ENCODE measurements around the gene MASTL.
"Not testable (repeated sequence)": the region's sequence is repeated elsewhere in the genome, so short reads cannot be mapped to it uniquely, and the experiment has no call there.

The MASTL gene

GRCh38 chr10:27155066-27155754 lies at the start of gene MASTL:
TSS of gene MASTL (plus strand) at chr10:27155352. CDS start at chr10:27155427, 75 bp downstream.
- peak; percentile 94 for DNase-seq (ENCODE audit: low spot score)

GRCh38 chr10:27108165-27108564 lies 47.0 kb upstream of the MASTL start:
- no peak for DNase-seq (ENCODE audit: low spot score)

GRCh38 chr10:27134371-27134770 lies 20.8 kb upstream of the MASTL start:
- no peak for DNase-seq (ENCODE audit: low spot score)

- DNase-seq (ENCODE audit: low spot score) = no peak
Observed at GRCh38 chr10:27138277-27138676, 16.9 kb upstream of the MASTL start.

- no peak for DNase-seq (ENCODE audit: low spot score)
Observed at GRCh38 chr10:27143686-27144085, 11.5 kb upstream of the MASTL start.

GRCh38 chr10:27145937-27146336 lies 9.2 kb upstream of the MASTL start:
- no peak for DNase-seq (ENCODE audit: low spot score)

GRCh38 chr10:27147701-27148100 lies 7.5 kb upstream of the MASTL start:
- no peak for DNase-seq (ENCODE audit: low spot score)

DNA sequence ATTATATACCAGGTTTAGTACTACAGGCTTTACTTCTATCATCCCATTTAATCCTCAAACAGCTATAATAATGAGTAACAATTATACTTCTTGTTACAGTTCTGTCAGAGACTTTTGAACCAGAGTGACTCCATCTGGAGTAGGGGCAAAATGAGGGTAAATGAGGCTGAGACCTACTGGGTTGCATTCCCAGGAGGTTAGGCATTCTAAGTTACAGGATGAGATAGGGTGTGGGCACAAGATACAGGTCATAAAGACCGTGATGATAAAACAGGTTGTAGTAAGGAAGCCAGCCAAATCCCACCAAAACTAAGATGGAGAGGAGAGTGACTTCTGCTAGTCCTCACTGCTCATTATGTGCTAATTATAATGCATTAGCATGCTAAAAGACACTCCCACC lies 4.9 kb upstream of the MASTL start:
- no peak for DNase-seq (ENCODE audit: low spot score)

GRCh38 chr10:27152687-27153086 lies 2.5 kb upstream of the MASTL start:
- DNase-seq (ENCODE audit: low spot score) = no peak

DNA sequence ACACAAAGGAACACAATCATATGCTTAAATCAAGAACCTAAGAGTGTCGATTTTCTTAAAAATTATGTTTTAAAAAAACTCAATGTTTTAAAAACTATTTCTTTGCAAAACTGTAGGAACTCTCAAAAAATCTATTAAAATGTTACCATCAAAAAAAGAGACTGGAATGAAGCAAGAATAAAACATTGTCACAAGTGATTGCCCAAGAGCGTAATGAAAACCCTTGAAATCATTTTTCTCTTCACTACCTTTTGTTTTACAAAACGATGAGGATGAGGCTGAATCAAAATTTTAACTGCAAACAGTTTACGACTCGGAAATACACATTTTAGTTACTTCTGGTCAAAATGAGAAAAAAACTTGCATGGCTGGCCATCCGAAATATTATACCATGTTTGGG lies 1.8 kb upstream of the MASTL start:
- DNase-seq (ENCODE audit: low spot score) = no peak

- no peak for DNase-seq (ENCODE audit: low spot score)
Observed at GRCh38 chr10:27153845-27154193, 1.3 kb upstream of the MASTL start.

- not testable (repeated sequence) for DNase-seq (ENCODE audit: low spot score)
Observed at GRCh38 chr10:27156566-27156965, 1.4 kb downstream of the MASTL start.

DNA sequence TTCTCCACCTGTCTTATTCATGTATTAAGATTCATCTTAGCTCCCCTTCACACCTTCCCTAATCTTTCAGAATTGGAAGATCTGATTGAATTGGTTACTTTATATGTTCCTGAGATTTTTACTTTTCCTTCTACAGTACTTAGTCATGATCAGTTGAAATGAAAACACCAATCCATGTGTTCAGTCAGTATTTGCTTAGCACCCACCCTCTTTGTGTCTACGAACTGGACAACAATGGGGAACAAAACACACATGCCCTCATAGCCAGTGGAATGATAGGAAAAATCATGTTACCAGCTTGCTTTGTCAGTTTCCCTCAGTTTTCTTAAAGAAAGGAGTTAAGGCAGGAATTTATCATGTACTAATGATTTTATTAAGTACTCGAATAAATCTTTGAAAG lies 2.0 kb downstream of the MASTL start:
- DNase-seq (ENCODE audit: low spot score) = no peak

DNA sequence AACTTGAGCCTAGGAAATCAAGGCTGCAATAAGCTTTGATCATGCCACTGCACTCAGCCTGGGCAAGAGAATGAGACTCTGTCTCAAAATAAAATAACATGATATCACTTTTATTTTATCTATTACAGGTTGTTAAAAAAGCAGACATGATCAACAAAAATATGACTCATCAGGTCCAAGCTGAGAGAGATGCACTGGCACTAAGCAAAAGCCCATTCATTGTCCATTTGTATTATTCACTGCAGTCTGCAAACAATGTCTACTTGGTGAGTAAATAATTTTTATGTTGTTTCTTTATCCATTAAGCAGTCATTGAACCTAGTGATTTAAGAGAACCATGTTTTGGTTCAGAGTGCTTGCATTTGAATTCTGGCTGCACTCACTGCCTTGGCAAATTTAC lies 3.3 kb downstream of the MASTL start:
- no peak for DNase-seq (ENCODE audit: low spot score)

- no peak for DNase-seq (ENCODE audit: low spot score)
Observed at GRCh38 chr10:27169849-27170248, 14.7 kb downstream of the MASTL start.

DNA sequence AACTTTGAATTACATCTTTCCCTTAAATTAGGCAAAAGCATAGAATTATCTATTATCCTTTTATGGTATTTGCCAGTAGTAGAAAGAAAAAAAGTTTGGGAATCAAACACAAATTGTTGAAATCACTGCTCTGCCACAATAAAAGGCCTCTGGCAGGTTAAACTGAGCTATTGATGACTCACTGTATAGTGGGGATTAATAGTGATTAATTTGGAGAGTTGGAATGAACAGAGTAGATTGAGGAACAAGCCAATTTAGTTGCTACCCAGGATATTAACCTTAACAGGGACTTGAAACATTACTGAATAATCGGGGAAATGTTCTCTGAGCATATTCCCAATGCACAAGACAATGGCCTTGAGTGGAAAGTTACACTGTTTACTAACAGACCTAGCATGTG lies 33.1 kb downstream of the MASTL start:
- DNase-seq (ENCODE audit: low spot score) = no peak

GRCh38 chr10:27188897-27189296 lies 33.7 kb downstream of the MASTL start:
- DNase-seq (ENCODE audit: low spot score) = no peak

- no peak for DNase-seq (ENCODE audit: low spot score)
Observed at GRCh38 chr10:27190508-27190907, 35.4 kb downstream of the MASTL start.

GRCh38 chr10:27192284-27192683 lies 37.1 kb downstream of the MASTL start:
- DNase-seq (ENCODE audit: low spot score) = no peak

GRCh38 chr10:27197980-27198620 lies 42.9 kb downstream of the MASTL start:
- no peak for DNase-seq (ENCODE audit: low spot score)

DNA sequence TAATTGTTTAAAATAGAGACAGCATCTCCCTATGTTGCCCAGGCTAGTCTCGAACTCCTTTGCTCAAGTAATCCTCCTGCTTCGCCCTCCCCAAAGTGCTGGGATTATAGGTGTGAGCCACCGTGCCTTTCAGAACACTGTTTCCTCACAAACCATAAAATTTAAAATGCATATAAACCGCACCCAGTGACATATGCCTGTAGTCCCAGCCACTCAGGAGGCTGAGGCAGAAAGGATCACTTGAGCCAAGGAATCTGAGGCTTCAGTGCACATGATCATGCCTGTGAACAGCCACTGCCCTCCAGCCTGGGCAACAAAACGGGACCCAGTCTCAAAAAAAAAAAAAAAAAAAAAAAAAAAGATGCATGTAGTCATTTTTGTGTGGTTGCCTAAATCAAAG lies 48.7 kb downstream of the MASTL start:
- no peak for DNase-seq (ENCODE audit: low spot score)

GRCh38 chr10:27207350-27207749 lies 52.2 kb downstream of the MASTL start:
- DNase-seq (ENCODE audit: low spot score) = no peak

DNA sequence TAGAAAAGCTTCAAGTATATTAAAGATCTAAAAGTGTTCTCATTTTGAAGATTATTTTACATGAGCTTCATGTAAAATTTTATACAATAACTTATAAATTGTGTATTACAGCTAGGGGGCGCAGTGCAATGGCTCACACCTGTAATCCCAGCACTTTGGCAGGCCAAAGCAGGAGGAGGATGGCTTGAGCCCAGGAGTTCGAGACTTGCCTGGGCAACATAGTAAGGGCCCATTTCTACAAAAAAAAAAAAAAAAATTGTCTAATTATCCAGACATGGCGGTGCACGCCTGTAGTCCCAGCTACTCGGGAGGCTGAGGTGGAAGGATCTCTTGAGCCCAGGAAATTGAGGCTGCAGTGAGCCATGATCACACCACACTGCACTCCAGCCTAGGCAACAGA lies 68.8 kb downstream of the MASTL start:
- DNase-seq (ENCODE audit: low spot score) = peak; percentile 76

GRCh38 chr10:27225011-27225590 lies 69.9 kb downstream of the MASTL start:
- DNase-seq (ENCODE audit: low spot score) = no peak

All from hematopoietic multipotent progenitor cell treated with erythropoietin and hydrocortisone succinate and interleukin-3 and kit ligand, for 17 days (in vitro differentiated cells).